Activated naive CD8-positive, alpha-beta T cell treated with anti-CD3 and anti-CD28 coated beads, Interleukin-2, amount 50 U/mL, for 24 hours (primary cell): ENCODE measurements around the gene KIF6.

ENCODE experiments used
- ATAC-seq: fragments of 150-1000 bp; cut with Tn5 transposase; one replicate; pipeline ENCODE4 v1.10.0; 2021
- DNase-seq: peaks from one replicate; pipeline ENCODE4 v3.0.0; 2021
- H3K27ac Mint-ChIP-seq: one replicate; pipeline ENCODE4 v1.8.0; 2021; ENCODE audit warnings: mild to moderate bottlenecking, mixed read lengths
- H3K27me3 Mint-ChIP-seq: one replicate; pipeline ENCODE4 v1.8.0; 2021; ENCODE audit warnings: mixed read lengths
- H3K36me3 Mint-ChIP-seq: one replicate; pipeline ENCODE4 v1.8.0; 2021; ENCODE audit warnings: low read depth, mixed read lengths
- H3K4me1 Mint-ChIP-seq: one replicate; pipeline ENCODE4 v1.8.0; 2021; ENCODE audit warnings: mixed read lengths
- H3K4me3 Mint-ChIP-seq: one replicate; pipeline ENCODE4 v1.8.0; 2021; ENCODE audit warnings: mild to moderate bottlenecking, moderate library complexity, mixed read lengths
- H3K9me3 Mint-ChIP-seq: one replicate; pipeline ENCODE4 v1.8.0; 2021; ENCODE audit warnings: mixed read lengths

The KIF6 gene

DNA sequence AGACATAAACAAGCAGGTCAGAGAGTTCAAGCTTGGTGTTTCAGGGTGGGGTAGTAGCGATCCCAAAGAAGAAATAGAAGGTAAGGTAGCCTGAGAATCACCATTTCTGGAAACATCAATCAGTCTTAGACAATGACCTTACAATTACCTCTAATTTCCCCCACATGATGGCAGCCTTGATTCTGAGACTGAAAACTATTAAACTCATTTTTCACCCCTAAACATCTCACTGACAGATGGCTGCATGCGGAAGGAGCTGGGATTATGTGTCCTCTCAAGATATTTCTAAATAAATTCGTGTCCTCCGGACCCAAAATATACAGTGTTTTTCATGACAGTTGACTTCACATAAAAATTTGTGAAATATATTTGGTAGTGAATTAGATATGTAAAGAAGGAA is 61.0 kb downstream of the KIF6 start:
- DNase-seq (no peak), ATAC-seq (no peak)
- no peak overlapping the region for H3K4me3 Mint-ChIP-seq
- H3K4me1 Mint-ChIP-seq: no peaks in the 10 kb centered on the region
- H3K27ac Mint-ChIP-seq: no peak overlapping the region
- H3K9me3 Mint-ChIP-seq: no peaks in the 10 kb centered on the region
- H3K27me3 Mint-ChIP-seq: peaks cover 14% of the 10 kb centered on the region
- no peaks in the 10 kb centered on the region for H3K36me3 Mint-ChIP-seq

GRCh38 chr6:39657355-39658135 is 67.7 kb downstream of the KIF6 start:
- Mint-ChIP-seq H3K27ac (no peak overlapping the region), H3K9me3 (no peaks in the 10 kb centered on the region), H3K27me3 (no peaks in the 10 kb centered on the region), H3K4me3 (no peak overlapping the region), H3K36me3 (no peaks in the 10 kb centered on the region), H3K4me1 (no peaks in the 10 kb centered on the region)
- DNase-seq (no peak), ATAC-seq (no peak)

DNA sequence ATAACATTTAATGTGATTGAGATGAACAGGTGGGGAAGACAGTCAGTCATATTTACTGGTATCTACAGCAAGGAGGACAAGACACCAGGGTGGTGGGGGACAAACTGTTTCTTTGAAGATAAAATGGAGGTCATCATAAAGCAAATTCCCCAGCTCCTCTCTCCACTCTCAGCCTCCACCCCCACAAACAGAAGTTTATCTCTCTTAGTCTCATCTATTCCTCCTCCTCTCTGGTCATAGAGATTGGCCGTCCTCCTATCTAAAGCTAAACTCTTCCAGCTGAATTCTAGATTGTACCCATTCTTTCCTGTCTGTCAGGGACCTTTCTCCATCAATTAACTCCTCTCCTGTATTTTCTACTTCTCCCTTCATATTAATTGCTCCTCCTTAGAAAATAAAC is 71.1 kb downstream of the KIF6 start:
- Mint-ChIP-seq H3K27me3 (peaks cover 8% of the 10 kb centered on the region), H3K27ac (no peak overlapping the region), H3K4me1 (no peaks in the 10 kb centered on the region), H3K9me3 (no peaks in the 10 kb centered on the region), H3K4me3 (no peak overlapping the region), H3K36me3 (no peaks in the 10 kb centered on the region)
- ATAC-seq (no peak), DNase-seq (no peak)

DNA sequence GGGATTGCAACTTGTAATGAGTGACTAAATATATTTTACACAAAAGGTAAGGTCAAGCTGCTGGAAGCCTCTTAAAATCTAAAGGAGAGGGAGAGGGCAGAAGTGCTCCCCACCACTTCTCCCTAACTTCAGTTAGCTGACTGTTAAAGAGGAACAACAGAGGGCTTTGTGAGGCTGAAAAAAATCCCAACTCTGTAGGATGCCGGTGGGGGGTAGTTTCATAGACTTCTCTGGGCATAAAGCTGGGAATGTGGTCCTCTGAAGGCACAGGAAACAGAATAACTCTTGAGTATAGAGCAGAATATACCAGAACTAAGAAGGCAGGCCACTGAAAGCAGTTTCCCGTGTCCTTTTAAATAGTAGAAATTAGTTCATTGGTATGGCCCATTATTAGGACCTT is 71.6 kb downstream of the KIF6 start:
- no peaks in the 10 kb centered on the region for H3K36me3 Mint-ChIP-seq
- no peak overlapping the region for H3K27ac Mint-ChIP-seq
- no peak for DNase-seq
- ATAC-seq: no peak
- H3K4me3 Mint-ChIP-seq: no peak overlapping the region
- H3K4me1 Mint-ChIP-seq: no peaks in the 10 kb centered on the region
- no peaks in the 10 kb centered on the region for H3K9me3 Mint-ChIP-seq
- H3K27me3 Mint-ChIP-seq: peaks cover 8% of the 10 kb centered on the region

DNA sequence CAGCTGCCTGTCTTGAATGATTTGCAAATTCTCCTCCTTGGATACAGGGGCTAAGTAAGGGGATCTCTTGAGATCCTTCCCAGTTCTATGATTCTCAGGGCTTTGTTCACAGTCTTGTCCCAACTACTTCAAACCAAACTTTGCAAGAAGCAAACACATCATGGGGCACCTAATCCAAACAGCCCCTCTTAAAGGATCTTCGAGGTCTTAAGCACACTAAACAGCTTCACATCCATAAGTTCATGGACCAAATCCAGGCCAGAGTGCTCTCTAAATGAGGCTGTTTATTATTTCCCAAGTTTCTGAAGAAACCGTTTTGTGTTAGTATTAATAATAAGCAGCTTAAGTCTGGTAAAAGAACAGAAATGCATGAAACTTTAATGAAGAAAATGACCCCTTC is 75.2 kb downstream of the KIF6 start:
- ATAC-seq (no peak), DNase-seq (no peak)
- peaks cover 8% of the 10 kb centered on the region for H3K27me3 Mint-ChIP-seq
- H3K4me3 Mint-ChIP-seq: no peak overlapping the region
- H3K36me3 Mint-ChIP-seq: no peaks in the 10 kb centered on the region
- H3K9me3 Mint-ChIP-seq: no peaks in the 10 kb centered on the region
- no peak overlapping the region for H3K27ac Mint-ChIP-seq
- no peaks in the 10 kb centered on the region for H3K4me1 Mint-ChIP-seq

DNA sequence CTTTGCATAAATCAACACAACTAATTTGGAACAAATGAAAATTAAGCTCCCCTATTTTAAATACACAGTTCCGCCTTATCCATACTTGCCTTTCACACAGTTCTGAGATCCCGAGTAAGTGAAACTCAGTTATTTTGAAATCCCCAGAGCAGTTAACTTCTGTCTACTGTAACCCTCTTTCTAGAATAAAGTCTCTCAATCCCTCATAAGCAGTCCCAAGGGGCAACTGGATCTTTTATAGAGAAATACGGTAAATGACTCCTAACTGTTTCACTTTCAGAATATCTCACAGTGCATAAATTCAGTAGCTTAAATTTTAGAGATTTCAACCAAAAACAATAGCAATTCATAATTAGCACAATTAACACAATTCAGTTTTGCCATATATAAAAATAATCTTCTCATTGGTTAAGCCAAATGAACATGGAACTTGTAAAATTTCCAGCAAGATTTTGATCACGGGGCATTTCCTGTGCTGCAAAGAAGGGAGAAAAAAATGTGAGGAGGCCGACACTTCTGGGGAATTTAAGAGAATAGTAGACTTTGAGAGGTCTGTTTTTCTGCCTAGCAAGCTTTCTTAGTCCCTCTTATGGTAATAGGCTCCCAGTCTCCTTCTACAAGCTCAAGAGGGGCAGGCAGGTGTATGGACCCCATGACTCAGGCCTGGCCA is 78.3 kb downstream of the KIF6 start:
- ATAC-seq (no peak), DNase-seq (no peak)
- H3K36me3 Mint-ChIP-seq: no peaks in the 10 kb centered on the region
- peaks cover 7% of the 10 kb centered on the region for H3K27me3 Mint-ChIP-seq
- H3K4me3 Mint-ChIP-seq: no peak overlapping the region
- no peaks in the 10 kb centered on the region for H3K4me1 Mint-ChIP-seq
- no peaks in the 10 kb centered on the region for H3K9me3 Mint-ChIP-seq
- no peak overlapping the region for H3K27ac Mint-ChIP-seq

DNA sequence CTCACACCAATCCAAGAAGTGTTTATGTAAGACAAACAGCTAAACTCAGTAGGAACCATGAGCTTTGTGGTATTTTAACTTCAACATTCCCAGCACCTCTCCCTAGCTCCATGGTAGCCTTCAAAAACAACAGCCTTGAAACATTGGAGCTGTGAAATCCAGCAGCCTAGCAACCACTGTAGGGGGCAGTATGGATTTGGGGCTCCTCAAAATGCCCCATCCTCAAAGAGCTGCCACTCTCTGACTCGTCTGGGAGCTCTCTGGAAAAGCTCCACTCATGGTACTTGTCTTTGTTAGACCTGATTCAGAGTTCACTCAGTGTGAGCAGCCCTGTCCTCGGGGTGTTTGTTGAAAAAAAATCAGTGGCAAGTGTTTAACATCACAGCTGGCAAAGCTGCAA is 82.9 kb downstream of the KIF6 start:
- Mint-ChIP-seq H3K36me3 (no peaks in the 10 kb centered on the region), H3K4me3 (no peak overlapping the region), H3K27ac (no peak overlapping the region), H3K4me1 (no peaks in the 10 kb centered on the region), H3K9me3 (no peaks in the 10 kb centered on the region), H3K27me3 (peaks cover 8% of the 10 kb centered on the region)
- DNase-seq: no peak
- ATAC-seq: no peak

DNA sequence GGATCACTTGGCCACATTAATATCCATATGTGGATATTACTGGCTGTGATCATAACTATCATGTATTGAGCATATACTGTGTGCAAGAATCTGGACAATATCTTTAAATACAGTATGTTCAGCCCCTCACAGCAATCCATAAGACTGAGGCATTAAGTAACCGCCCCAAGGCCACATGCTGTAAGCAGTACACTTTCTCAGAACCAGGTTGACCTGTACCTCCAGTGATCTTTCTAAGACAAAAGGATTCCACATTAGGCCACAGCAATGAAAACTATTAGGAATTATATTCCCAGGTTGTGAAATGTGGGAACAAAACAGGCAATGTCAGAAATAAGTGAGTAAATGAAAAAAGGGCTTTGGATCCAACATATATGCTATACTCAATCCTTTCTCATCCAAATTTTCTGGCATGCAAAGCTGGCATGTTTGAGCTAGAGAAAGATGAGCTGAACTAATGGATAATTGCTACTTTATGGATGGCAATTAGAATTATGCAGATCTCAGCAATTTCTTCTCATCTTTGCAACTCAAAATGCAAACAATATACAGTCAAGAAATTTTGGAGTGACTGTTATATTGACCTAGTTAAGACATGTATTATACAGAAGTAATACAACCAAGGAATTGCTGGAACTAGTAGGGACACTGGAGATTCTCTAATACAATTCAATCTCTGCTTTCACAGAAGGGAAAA is 86.9 kb downstream of the KIF6 start:
- H3K36me3 Mint-ChIP-seq: no peaks in the 10 kb centered on the region
- no peak for ATAC-seq
- peaks cover 14% of the 10 kb centered on the region for H3K27me3 Mint-ChIP-seq
- DNase-seq: no peak
- H3K4me3 Mint-ChIP-seq: no peak overlapping the region
- H3K4me1 Mint-ChIP-seq: no peaks in the 10 kb centered on the region
- no peak overlapping the region for H3K27ac Mint-ChIP-seq
- H3K9me3 Mint-ChIP-seq: no peaks in the 10 kb centered on the region

GRCh38 chr6:39634646-39635341 is 90.4 kb downstream of the KIF6 start:
- H3K4me3 Mint-ChIP-seq: no peak overlapping the region
- H3K27me3 Mint-ChIP-seq: peaks cover 18% of the 10 kb centered on the region
- no peak overlapping the region for H3K27ac Mint-ChIP-seq
- no peak for ATAC-seq
- no peaks in the 10 kb centered on the region for H3K9me3 Mint-ChIP-seq
- H3K36me3 Mint-ChIP-seq: no peaks in the 10 kb centered on the region
- no peaks in the 10 kb centered on the region for H3K4me1 Mint-ChIP-seq
- DNase-seq: no peak

DNA sequence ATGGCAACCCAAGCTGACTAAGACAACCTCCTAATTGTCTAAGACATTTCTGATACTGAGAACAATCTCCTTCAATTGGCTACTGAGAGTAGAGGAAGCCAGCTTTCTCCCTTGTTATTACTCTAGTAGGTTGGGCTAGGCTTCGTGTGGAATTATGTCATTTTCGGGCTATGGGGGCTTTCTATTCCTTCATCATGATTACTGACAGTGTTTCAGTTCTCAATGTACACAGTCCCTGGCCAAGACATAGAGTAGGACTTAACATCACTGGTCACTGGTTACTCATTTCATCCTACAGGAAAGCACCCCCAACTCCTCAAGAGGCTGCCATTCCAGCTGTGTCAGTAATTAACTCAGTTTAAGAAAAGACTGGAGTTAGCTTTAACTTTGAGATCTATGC is 100.0 kb downstream of the KIF6 start:
- ATAC-seq (no peak), DNase-seq (no peak)
- Mint-ChIP-seq H3K4me3 (no peak overlapping the region), H3K27ac (no peak overlapping the region), H3K27me3 (peaks cover 20% of the 10 kb centered on the region), H3K4me1 (no peaks in the 10 kb centered on the region), H3K9me3 (no peaks in the 10 kb centered on the region), H3K36me3 (no peaks in the 10 kb centered on the region)

DNA sequence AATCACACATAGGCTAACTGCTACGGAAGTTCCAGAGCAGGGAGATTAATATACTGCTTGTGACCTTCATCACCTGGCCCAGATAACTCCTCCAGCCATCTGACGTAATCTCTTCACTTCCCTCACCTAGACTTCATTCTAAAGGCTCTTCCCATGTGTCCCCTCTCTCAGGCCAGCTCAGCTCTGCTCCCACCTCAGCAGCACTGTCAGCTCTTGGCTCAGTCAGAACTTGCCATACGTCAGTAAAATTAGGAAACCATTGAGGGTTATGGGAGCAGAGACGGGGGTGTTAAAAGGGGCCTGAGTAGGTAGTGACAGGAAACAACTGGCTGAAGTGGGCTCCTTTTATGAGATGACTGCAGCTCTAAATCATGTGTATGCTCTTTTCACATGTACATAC is 101.5 kb downstream of the KIF6 start:
- H3K27ac Mint-ChIP-seq: no peak overlapping the region
- no peaks in the 10 kb centered on the region for H3K36me3 Mint-ChIP-seq
- DNase-seq: no peak
- no peak overlapping the region for H3K4me3 Mint-ChIP-seq
- peaks cover 16% of the 10 kb centered on the region for H3K27me3 Mint-ChIP-seq
- ATAC-seq: no peak
- no peaks in the 10 kb centered on the region for H3K9me3 Mint-ChIP-seq
- no peaks in the 10 kb centered on the region for H3K4me1 Mint-ChIP-seq

DNA sequence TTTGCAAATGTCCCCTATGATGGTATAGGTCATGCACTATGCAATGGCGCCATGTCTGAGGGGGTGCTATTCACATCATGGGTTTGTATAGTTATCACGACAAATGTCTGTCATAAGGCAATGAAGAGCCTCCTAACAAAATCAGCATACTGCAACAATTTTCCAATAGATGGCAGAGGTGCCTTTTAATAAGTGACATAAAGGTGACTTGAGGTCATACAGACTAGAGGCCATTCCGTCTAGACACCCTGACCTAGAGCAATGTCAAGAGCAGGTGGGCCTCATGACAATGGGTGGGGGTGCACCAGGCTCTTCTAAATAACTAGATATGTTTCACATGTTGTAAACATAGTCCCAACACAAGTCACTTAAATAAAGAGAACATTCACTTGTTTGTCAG is 107.7 kb downstream of the KIF6 start:
- H3K36me3 Mint-ChIP-seq: no peaks in the 10 kb centered on the region
- H3K27me3 Mint-ChIP-seq: peaks cover 2% of the 10 kb centered on the region
- H3K4me3 Mint-ChIP-seq: no peak overlapping the region
- no peak overlapping the region for H3K27ac Mint-ChIP-seq
- ATAC-seq: no peak
- H3K4me1 Mint-ChIP-seq: no peaks in the 10 kb centered on the region
- DNase-seq: no peak
- no peaks in the 10 kb centered on the region for H3K9me3 Mint-ChIP-seq

GRCh38 chr6:39617026-39617425 is 108.2 kb downstream of the KIF6 start:
- Mint-ChIP-seq H3K27ac (no peak overlapping the region), H3K4me3 (no peak overlapping the region), H3K27me3 (peaks cover 2% of the 10 kb centered on the region), H3K36me3 (no peaks in the 10 kb centered on the region), H3K9me3 (no peaks in the 10 kb centered on the region), H3K4me1 (no peaks in the 10 kb centered on the region)
- ATAC-seq (no peak), DNase-seq (no peak)

- H3K4me3 Mint-ChIP-seq: no peak overlapping the region
- DNase-seq (no peak), ATAC-seq (no peak)
- no peak overlapping the region for H3K27ac Mint-ChIP-seq
- no peaks in the 10 kb centered on the region for H3K36me3 Mint-ChIP-seq
- H3K27me3 Mint-ChIP-seq: peaks cover 4% of the 10 kb centered on the region
- no peaks in the 10 kb centered on the region for H3K9me3 Mint-ChIP-seq
- H3K4me1 Mint-ChIP-seq: no peaks in the 10 kb centered on the region
These were observed 109.6 kb downstream of the KIF6 start for GRCh38 chr6:39615622-39616021.
